Cerebellar cortex (tissue), 1 donor: ENCODE data around the gene HAGH.

Experiments
- DNase-seq: peaks from one replicate; pipeline ENCODE4 v3.0.0-alpha.2; 2015; ENCODE audit warnings: low spot score

Gene HAGH

GRCh38 chr16:1762196-1762878, 64.3 kb downstream of the HAGH start:
- no peak for DNase-seq

GRCh38 chr16:1761751-1762150, 64.9 kb downstream of the HAGH start:
- no peak for DNase-seq

- DNase-seq: no peak
Measured at GRCh38 chr16:1760911-1761310, 65.7 kb downstream of the HAGH start.

- no peak for DNase-seq
Measured at GRCh38 chr16:1759511-1759910, 67.1 kb downstream of the HAGH start.

- no peak for DNase-seq
Measured at GRCh38 chr16:1758923-1759322, 67.7 kb downstream of the HAGH start.

- DNase-seq: no peak
Measured at GRCh38 chr16:1757714-1758461, 68.7 kb downstream of the HAGH start.
